Measurements from ENCODE around the gene SNX3. TPM values are rescaled to one million over a fixed set of nuclear protein-coding genes. Genes with fewer than 3 reads are reported as not detected.
"Not testable (repeated sequence)": the region's sequence is repeated elsewhere in the genome, so short reads cannot be mapped to it uniquely, and the experiment has no call there.

SNX3 gene
- 68.5 and 72.5 TPM in 2 replicates for total RNA-seq

- peaks cover 8% of the 10 kb centered on the region for H3K36me3 Mint-ChIP-seq (ENCODE audit: low read depth)
- peak within 1 kb of the TSS; percentile 90 for H3K4me3 Mint-ChIP-seq
- peaks cover 12% of the 10 kb centered on the region for H3K4me1 Mint-ChIP-seq (ENCODE audit: low read depth)
- intact Hi-C loops (cut with micrococcal nuclease), result loop anchor here (1.0 to 10.0 kb wide), 15 partner anchors 33 to 1924 kb away; partner anchors contain the start of genes ARMC2, CD164, CDC40 and OSTM1
- peak; percentile 88 for DNase-seq (ENCODE audit: low spot score)
- H3K27me3 Mint-ChIP-seq (ENCODE audit: insufficient read depth), result peaks cover 6% of the 10 kb centered on the region
- H3K9me3 Mint-ChIP-seq, result no peaks in the 10 kb centered on the region
- peak within 1 kb of the TSS; percentile 93 for H3K27ac Mint-ChIP-seq
These were observed at the start of gene SNX3 for GRCh38 chr6:108260809-108261569. TSS of gene SNX3 (minus strand) at chr6:108261040. CDS start at chr6:108260921, 119 bp downstream.

DNA sequence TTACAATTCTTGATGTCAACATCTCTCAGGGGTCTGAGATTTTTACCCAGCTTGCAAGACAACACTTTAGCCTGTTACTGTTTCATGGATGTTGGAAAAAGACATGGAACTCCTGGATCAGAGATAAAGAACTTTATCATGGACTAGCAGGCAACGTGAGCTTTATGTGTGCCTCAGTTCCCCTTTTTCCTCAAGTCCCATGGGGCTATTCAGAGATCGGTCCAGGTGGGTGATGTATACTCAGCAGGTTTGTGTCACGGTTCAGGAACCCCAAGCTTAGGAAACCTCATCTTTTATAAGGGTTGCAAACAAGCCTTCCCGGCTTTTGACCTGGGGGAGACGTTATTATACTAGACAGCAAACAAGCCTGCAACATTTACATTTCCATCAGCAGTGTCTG lies 49.0 kb upstream of the SNX3 start:
- Mint-ChIP-seq H3K36me3 (ENCODE audit: low read depth) (no peaks in the 10 kb centered on the region), H3K4me1 (ENCODE audit: low read depth) (peaks cover 7% of the 10 kb centered on the region), H3K9me3 (no peaks in the 10 kb centered on the region), H3K4me3 (no peak overlapping the region), H3K27ac (no peak overlapping the region), H3K27me3 (ENCODE audit: insufficient read depth) (no peaks in the 10 kb centered on the region)
- no peak for DNase-seq (ENCODE audit: low spot score)
- intact Hi-C loops (cut with micrococcal nuclease), result no loop called here

DNA sequence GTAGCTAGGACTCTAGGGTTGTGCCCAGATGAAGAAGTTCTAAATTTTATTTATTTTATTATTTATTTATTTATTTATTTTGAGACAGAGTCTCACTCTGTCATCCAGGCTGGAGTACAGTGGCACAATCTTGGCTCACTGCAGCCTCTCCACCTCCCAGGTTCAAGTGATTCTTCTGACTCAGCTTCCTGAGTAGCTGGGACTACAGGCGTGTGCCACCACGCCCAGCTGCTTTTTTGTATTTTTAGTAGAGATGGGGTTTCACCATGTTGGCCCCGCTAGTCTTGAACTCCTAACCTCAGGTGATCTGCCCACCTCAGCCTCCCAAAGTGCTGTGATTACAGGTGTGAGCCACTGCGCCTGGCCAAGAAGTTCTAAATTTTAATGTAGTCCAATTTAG lies 47.8 kb upstream of the SNX3 start:
- H3K9me3 Mint-ChIP-seq; H3K27ac Mint-ChIP-seq; H3K27me3 Mint-ChIP-seq (ENCODE audit: insufficient read depth); intact Hi-C loops (cut with micrococcal nuclease); H3K4me3 Mint-ChIP-seq; DNase-seq (ENCODE audit: low spot score); H3K4me1 Mint-ChIP-seq (ENCODE audit: low read depth); H3K36me3 Mint-ChIP-seq (ENCODE audit: low read depth): not testable (repeated sequence)

- Mint-ChIP-seq H3K27me3 (ENCODE audit: insufficient read depth) (no peaks in the 10 kb centered on the region), H3K27ac (no peak overlapping the region), H3K4me3 (no peak overlapping the region), H3K9me3 (no peaks in the 10 kb centered on the region), H3K36me3 (ENCODE audit: low read depth) (peaks cover 2% of the 10 kb centered on the region), H3K4me1 (ENCODE audit: low read depth) (peaks cover 7% of the 10 kb centered on the region)
- intact Hi-C loops (cut with micrococcal nuclease), result no loop called here
- DNase-seq (ENCODE audit: low spot score), result no peak
These were observed 43.8 kb upstream of the SNX3 start for GRCh38 chr6:108304646-108305045.

- Mint-ChIP-seq H3K36me3 (ENCODE audit: low read depth) (peaks cover 3% of the 10 kb centered on the region), H3K9me3 (no peaks in the 10 kb centered on the region), H3K27me3 (ENCODE audit: insufficient read depth) (no peaks in the 10 kb centered on the region), H3K27ac (no peak overlapping the region), H3K4me3 (no peak overlapping the region), H3K4me1 (ENCODE audit: low read depth) (peaks cover 11% of the 10 kb centered on the region)
- no peak for DNase-seq (ENCODE audit: low spot score)
- intact Hi-C loops (cut with micrococcal nuclease), result no loop called here
These were observed 41.5 kb upstream of the SNX3 start for GRCh38 chr6:108302386-108302785.

GRCh38 chr6:108295676-108296075 lies 34.8 kb upstream of the SNX3 start:
- peaks cover 2% of the 10 kb centered on the region for H3K27me3 Mint-ChIP-seq (ENCODE audit: insufficient read depth)
- no peaks in the 10 kb centered on the region for H3K9me3 Mint-ChIP-seq
- no peak for DNase-seq (ENCODE audit: low spot score)
- peaks cover 26% of the 10 kb centered on the region for H3K4me1 Mint-ChIP-seq (ENCODE audit: low read depth)
- H3K4me3 Mint-ChIP-seq, result peak overlapping the region; percentile 100
- H3K36me3 Mint-ChIP-seq (ENCODE audit: low read depth), result peaks cover 6% of the 10 kb centered on the region
- H3K27ac Mint-ChIP-seq, result peak overlapping the region; percentile 100
- intact Hi-C loops (cut with micrococcal nuclease), result loop anchor here (1.0 to 10.0 kb wide), 7 partner anchors 53 to 1889 kb away; partner anchors contain the start of genes CD164, CDC40, CEP57L1 and OSTM1

- intact Hi-C loops (cut with micrococcal nuclease), result loop anchor here (1.0 to 10.0 kb wide), 10 partner anchors 34 to 1890 kb away; partner anchors contain the start of genes CD164, CDC40, CEP57L1 and OSTM1
- Mint-ChIP-seq H3K27ac (peak within 1 kb of the TSS; percentile 100), H3K4me3 (peak within 1 kb of the TSS; percentile 100), H3K27me3 (ENCODE audit: insufficient read depth) (peaks cover 2% of the 10 kb centered on the region), H3K9me3 (no peaks in the 10 kb centered on the region), H3K4me1 (ENCODE audit: low read depth) (peaks cover 26% of the 10 kb centered on the region), H3K36me3 (ENCODE audit: low read depth) (peaks cover 6% of the 10 kb centered on the region)
- DNase-seq (ENCODE audit: low spot score), result peak; percentile 82
These were observed 34.1 kb upstream of the SNX3 start, which contains the start of gene AFG1L for GRCh38 chr6:108294727-108295625. TSS of gene AFG1L (plus strand) at chr6:108295054. CDS start at chr6:108295080, 26 bp downstream.

DNA sequence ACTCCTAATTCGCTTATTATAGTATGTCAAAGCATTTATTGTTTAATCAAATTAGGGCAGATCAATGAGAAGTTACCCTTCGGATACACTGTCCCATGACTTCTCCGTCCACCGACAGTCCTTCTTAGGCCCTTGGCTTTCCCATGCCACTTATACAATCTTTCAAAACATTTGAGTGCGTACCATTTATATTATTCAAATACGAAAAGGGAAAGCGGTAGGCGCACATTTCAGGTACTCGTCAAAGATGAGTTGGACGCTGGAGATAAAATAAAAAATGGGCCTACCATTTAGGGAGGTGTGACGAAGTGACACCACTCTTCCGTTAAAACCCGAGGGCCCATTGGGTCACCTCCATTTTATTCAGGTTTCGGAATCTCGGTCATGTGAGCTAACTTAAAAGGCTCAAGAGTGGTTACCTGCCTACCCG lies 33.5 kb upstream of the SNX3 start:
- Mint-ChIP-seq H3K27me3 (ENCODE audit: insufficient read depth) (peaks cover 2% of the 10 kb centered on the region), H3K36me3 (ENCODE audit: low read depth) (peaks cover 6% of the 10 kb centered on the region), H3K9me3 (no peaks in the 10 kb centered on the region), H3K4me3 (peak overlapping the region; percentile 100), H3K27ac (peak overlapping the region; percentile 100), H3K4me1 (ENCODE audit: low read depth) (peaks cover 26% of the 10 kb centered on the region)
- DNase-seq (ENCODE audit: low spot score), result no peak
- intact Hi-C loops (cut with micrococcal nuclease), result loop anchor here (1.0 to 10.0 kb wide), 8 partner anchors 33 to 1890 kb away; partner anchors contain the start of genes CD164, CDC40, OSTM1 and SCML4

DNA sequence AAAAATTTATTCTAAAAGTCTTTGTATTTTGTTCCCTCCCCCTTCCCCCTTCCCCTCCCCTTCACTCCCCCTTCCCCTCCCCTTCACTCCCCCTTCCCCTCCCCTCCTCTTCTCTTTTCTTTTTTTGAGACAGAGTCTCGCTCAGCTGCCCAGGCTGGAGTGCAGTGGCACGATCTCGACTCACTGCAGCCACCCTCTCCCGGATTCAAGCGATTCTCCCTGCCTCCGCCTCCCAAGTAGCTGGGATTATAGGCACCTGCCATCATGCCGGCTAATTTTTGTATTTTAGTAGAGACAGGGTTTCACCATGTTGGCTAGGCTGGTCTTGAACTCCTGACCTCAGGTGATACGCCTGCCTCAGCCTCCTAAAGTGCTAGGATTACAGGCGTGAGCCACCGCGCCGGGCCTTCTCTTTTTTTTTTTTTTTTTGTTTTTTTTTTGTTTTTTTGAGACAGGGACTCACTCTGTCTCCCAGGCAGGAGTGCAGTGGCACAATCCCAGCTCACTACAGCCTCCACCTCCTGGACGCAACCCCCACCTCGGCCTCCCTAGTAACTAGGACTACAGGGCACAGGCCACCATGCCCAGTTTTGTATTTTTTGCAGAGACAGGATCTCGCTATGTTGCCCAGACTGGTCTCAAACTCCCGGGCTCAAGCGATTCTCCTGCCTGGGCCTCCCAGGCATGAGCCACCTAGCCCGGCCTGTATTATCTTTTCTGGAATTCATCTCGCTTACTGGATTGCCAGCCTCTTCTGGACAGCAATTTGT lies 32.9 kb upstream of the SNX3 start:
- peak overlapping the region; percentile 100 for H3K27ac Mint-ChIP-seq
- peaks cover 2% of the 10 kb centered on the region for H3K27me3 Mint-ChIP-seq (ENCODE audit: insufficient read depth)
- intact Hi-C loops (cut with micrococcal nuclease), result loop anchor here (1.0 to 10.0 kb wide), 8 partner anchors 32 to 1891 kb away; partner anchors contain the start of genes CD164, CDC40, OSTM1 and SCML4
- peak overlapping the region; percentile 100 for H3K4me3 Mint-ChIP-seq
- H3K4me1 Mint-ChIP-seq (ENCODE audit: low read depth), result peaks cover 26% of the 10 kb centered on the region
- no peaks in the 10 kb centered on the region for H3K9me3 Mint-ChIP-seq
- no peak for DNase-seq (ENCODE audit: low spot score)
- peaks cover 6% of the 10 kb centered on the region for H3K36me3 Mint-ChIP-seq (ENCODE audit: low read depth)

DNA sequence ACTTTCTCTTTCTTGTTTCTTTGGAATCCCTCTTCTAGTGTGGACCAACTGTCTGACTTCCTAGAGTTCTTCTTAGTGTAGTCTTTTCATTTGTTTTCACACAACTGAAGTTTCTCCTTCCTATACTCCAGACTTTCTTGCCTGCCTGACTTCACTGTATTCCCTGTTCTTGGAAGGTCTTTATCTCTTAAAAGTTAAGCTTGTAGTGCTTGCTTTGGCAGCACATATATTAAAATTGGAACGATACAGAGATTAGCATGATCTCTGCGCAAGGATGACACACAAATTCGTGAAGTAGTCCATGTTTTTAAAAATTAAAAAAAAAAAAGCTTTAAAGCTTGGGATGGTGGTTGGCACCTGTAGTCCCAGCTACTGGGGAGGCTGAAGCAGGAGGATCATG lies 31.7 kb upstream of the SNX3 start:
- intact Hi-C loops (cut with micrococcal nuclease), result loop anchor here (10.0 kb wide), 4 partner anchors 218 to 1892 kb away; partner anchors contain the start of genes CD164, CDC40, OSTM1 and SCML4
- H3K4me1 Mint-ChIP-seq (ENCODE audit: low read depth), result peaks cover 25% of the 10 kb centered on the region

DNA sequence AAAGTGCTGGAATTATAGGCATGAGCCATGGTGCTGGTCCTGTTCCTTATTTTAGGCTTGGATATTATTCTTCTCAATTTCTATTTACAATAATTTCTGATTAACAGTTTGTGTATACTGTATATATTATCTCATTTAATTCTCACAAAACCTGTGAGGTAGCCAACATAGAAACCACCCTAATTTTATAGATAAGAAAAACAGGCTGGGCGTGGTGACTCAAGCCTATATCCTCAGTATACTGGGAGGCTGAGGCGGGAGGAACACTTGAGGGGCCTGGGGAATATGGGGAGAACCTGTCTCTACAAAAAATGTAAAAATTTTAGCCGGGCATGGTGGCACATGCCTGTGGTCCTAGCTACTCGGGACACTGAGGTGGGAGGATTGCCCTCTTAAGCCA lies 30.3 kb upstream of the SNX3 start:
- H3K36me3 Mint-ChIP-seq (ENCODE audit: low read depth), result peaks cover 4% of the 10 kb centered on the region
- H3K27ac Mint-ChIP-seq, result no peak overlapping the region
- no peaks in the 10 kb centered on the region for H3K9me3 Mint-ChIP-seq
- DNase-seq (ENCODE audit: low spot score), result no peak
- intact Hi-C loops (cut with micrococcal nuclease), result loop anchor here (10.0 kb wide), 4 partner anchors 216 to 1894 kb away; partner anchors contain the start of genes CD164, CDC40, OSTM1 and SCML4
- no peak overlapping the region for H3K4me3 Mint-ChIP-seq
- peaks cover 35% of the 10 kb centered on the region for H3K4me1 Mint-ChIP-seq (ENCODE audit: low read depth)
- H3K27me3 Mint-ChIP-seq (ENCODE audit: insufficient read depth), result peaks cover 2% of the 10 kb centered on the region

More for the DNA sequence above, 31.7 kb upstream of the SNX3 start:
- H3K27me3 Mint-ChIP-seq (ENCODE audit: insufficient read depth); H3K9me3 Mint-ChIP-seq; DNase-seq (ENCODE audit: low spot score); H3K27ac Mint-ChIP-seq; H3K4me3 Mint-ChIP-seq; H3K36me3 Mint-ChIP-seq (ENCODE audit: low read depth): not testable (repeated sequence)

DNA sequence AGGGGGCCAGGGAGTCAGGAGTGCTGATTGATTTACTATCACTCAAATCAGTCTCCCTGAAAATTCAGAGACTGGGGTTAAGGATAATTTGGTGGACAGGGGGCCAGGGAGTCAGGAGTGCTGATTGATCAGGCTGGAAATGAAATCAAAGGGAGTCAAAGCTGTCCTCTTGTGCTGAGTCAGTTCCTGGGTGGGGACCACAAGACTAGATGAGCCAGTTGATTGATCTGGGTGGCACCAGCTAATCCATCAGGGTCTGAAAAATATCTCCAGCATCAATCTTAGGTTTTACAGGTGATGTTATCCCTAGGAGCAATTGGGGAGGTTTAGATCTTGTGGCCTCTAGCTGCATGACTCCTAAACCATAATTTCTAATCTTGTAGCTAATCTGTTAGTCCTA lies 27.9 kb upstream of the SNX3 start:
- no peaks in the 10 kb centered on the region for H3K36me3 Mint-ChIP-seq (ENCODE audit: low read depth)
- no peak for DNase-seq (ENCODE audit: low spot score)
- no peak overlapping the region for H3K27ac Mint-ChIP-seq

More for the DNA sequence above, 27.9 kb upstream of the SNX3 start:
- Mint-ChIP-seq H3K4me1 (ENCODE audit: low read depth) (peaks cover 21% of the 10 kb centered on the region), H3K4me3 (no peak overlapping the region), H3K9me3 (no peaks in the 10 kb centered on the region), H3K27me3 (ENCODE audit: insufficient read depth) (peaks cover 3% of the 10 kb centered on the region)
- intact Hi-C loops (cut with micrococcal nuclease), result no loop called here

Measured in activated T-helper 1 cell treated with anti-CD3 and anti-CD28 coated beads, Interleukin-12 subunit alpha, Interleukin-12 subunit beta, Interleukin-2, Interleukin-4 antibody, amounts not matched to agents 30 ng/mL and 10 ng/mL and 1 ng/mL, durations not matched to agents 14 hours and 24 hours and 36 hours (primary cell).